GM10266 (cell line): Measurements from ENCODE around the gene KMT2B.

ENCODE experiments used
- DNase-seq: peaks from one replicate; pipeline ENCODE4 v3.0.0; 2012; ENCODE audit errors: extremely low spot score
- CTCF ChIP-seq: IDR thresholded peaks from 2 replicates; pipeline ENCODE4 v1.5.1; 2012; ENCODE audit warnings: mild to moderate bottlenecking, low read depth; ENCODE audit not compliant: control insufficient read depth, insufficient read depth; ENCODE audit errors: missing control alignments

The KMT2B gene

DNA sequence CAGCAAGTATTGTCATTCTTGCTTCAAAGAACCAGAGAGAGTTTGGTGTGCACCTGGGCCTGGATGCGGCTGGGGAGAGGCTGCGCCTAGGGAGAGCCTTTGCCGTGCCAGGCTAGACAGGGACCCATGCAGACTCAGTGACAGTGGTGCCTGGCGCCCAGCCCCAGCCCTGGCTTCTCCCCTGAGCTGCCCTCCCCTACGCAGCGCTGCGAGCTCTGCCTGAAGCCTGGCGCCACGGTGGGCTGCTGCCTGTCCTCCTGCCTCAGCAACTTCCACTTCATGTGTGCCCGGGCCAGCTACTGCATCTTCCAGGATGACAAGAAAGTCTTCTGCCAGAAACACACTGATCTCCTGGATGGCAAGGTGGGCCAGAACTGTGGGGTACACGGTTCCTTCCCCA lies 12.0 kb downstream of the KMT2B start:
- DNase-seq, result no peak
- TF ChIP-seq CTCF, result no peak

GRCh38 chr19:35730326-35730725 lies 12.5 kb downstream of the KMT2B start:
- no peak for DNase-seq
- no peak for TF ChIP-seq CTCF

- DNase-seq, result no peak
- TF ChIP-seq CTCF, result no peak
These were observed 13.6 kb downstream of the KMT2B start for GRCh38 chr19:35731353-35731752.

GRCh38 chr19:35731779-35732405 lies 14.1 kb downstream of the KMT2B start:
- DNase-seq, result no peak
- no peak for TF ChIP-seq CTCF

- TF ChIP-seq CTCF, result no peak
These were observed 14.9 kb downstream of the KMT2B start for GRCh38 chr19:35732540-35733179.

DNA sequence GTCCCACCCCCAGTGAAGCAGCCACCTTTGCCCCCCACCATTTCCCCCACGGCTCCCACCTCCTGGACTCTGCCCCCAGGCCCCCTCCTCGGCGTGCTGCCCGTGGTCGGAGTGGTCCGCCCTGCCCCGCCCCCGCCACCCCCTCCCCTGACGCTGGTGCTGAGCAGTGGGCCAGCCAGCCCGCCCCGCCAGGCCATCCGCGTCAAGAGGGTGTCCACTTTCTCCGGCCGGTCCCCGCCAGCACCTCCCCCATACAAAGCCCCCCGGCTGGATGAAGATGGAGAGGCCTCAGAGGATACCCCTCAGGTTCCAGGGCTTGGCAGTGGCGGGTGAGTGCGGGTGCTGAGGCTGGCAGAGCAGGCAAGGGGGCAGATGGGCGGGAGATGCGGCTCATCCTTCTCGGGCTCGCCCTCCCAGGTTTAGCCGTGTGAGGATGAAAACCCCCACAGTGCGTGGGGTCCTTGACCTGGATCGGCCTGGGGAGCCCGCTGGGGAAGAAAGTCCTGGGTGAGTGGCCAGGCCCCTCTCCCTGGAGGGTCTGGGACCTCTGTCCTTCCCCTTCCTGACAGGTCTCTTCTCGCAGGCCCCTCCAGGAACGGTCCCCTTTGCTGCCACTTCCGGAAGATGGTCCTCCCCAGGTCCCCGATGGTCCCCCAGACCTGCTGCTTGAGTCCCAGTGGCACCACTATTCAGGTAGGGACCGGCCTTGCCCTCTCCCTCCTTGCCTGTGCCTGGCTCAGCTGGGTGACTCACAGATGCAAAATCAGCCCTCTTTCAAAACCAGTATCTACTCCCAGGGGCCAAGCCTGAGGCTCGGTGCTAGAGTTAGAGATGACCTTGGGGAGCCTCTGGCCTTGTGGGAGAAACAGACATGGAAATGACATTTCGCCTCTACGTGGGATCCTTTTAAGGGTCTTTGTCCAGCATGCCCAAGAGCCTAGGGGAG lies 15.7 kb downstream of the KMT2B start:
- no peak for DNase-seq
- no peak for TF ChIP-seq CTCF

More at GRCh38 chr19:35732540-35733179, 14.9 kb downstream of the KMT2B start:
- DNase-seq, result no peak
